WTC11 (cell line): ENCODE results near the gene SNX13.

Source experiments
- CREB1 ChIP-seq: sonication (generic); formaldehyde crosslinking; IDR thresholded peaks from 2 replicates; pipeline ENCODE4 v1.8.0; 2023; ENCODE audit warnings: mild to moderate bottlenecking, missing genetic modification reagents
- CTCF ChIP-seq: fragments of 200-600 bp; IDR thresholded peaks from 2 replicates; pipeline ENCODE4 v1.8.0; 2022; ENCODE audit warnings: antibody characterized with exemption
- ELF4 ChIP-seq: sonication (generic); formaldehyde crosslinking; IDR thresholded peaks from 2 replicates; pipeline ENCODE4 v1.8.1; 2022; ENCODE audit warnings: low read depth, mild to moderate bottlenecking, moderate library complexity, missing genetic modification reagents
- MYBL2 ChIP-seq: sonication (generic); formaldehyde crosslinking; IDR thresholded peaks from 2 replicates; pipeline ENCODE4 v1.8.1; 2023; ENCODE audit warnings: mild to moderate bottlenecking, moderate library complexity, missing genetic modification reagents
- NR2C2 ChIP-seq: sonication (generic); formaldehyde crosslinking; IDR thresholded peaks from 2 replicates; pipeline ENCODE4 v1.8.0; 2022; ENCODE audit warnings: mild to moderate bottlenecking, missing genetic modification reagents
- SP1 ChIP-seq: sonication (generic); formaldehyde crosslinking; conservative IDR thresholded peaks from 2 replicates; pipeline ENCODE4 v1.8.1; 2022; ENCODE audit warnings: missing genetic modification reagents
- TEAD1 ChIP-seq: sonication (generic); formaldehyde crosslinking; IDR thresholded peaks from 2 replicates; pipeline ENCODE4 v1.8.0; 2022; ENCODE audit warnings: mild to moderate bottlenecking, missing genetic modification reagents
- TEAD4 ChIP-seq: sonication (generic); formaldehyde crosslinking; IDR thresholded peaks from 2 replicates; pipeline ENCODE4 v1.8.0; 2022; ENCODE audit warnings: mild to moderate bottlenecking, missing genetic modification reagents
- ZNF138 ChIP-seq: sonication (generic); formaldehyde crosslinking; conservative IDR thresholded peaks from 2 replicates; pipeline ENCODE4 v1.8.1; 2022; ENCODE audit warnings: mild to moderate bottlenecking, moderate library complexity, missing genetic modification reagents
- TF ChIP-seq, protein P1 (sequence below): sonication (generic); formaldehyde crosslinking; IDR thresholded peaks from 2 replicates; pipeline ENCODE4 v1.8.0; 2022; ENCODE audit warnings: mild to moderate bottlenecking, missing genetic modification reagents
- TF ChIP-seq, protein P2 (sequence below): sonication (generic); formaldehyde crosslinking; IDR thresholded peaks from 2 replicates; pipeline ENCODE4 v1.8.1; 2022; ENCODE audit warnings: mild to moderate bottlenecking, moderate library complexity, missing genetic modification reagents

DNA sequence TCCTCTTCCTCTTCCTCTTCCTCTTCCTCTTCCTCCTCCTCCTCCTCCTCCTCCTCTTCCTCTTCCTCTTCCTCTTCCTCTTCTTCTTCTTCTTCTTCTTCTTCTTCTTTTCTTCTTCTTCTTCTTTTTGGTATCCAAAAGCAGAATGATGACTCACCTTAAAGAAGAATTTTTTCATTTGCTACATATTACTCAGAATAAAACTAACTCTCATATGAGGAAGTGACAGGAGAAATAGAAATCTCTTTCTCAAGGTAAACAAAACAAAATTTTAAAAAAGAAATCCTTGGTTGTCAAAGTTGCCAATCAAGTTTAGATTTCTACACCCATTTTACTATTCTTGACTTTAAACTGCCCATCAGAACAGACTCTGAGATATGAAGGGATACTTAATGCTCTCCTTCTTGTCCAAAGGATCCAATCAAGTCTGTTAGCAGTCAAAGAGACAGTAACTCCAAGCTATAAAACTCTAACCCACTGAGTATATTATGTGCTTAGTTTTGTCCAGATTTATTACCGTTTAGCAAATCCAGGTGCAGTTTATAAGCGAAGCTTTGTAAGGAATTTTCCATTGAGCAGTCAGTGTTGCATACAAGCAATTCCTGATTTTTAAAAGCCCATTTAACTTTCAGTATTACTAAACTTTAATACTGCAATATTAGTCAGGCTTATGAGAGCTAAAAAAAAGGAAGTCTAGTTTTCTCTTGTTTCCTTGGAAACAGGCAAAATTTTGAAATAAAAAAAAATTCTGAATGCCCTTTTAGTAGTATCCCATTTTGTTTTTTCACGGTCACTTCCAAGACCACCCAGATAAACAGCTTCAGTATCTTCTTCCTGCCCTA, 43.1 kb upstream of the SNX13 start:
- TF ChIP-seq CTCF, result no peak
- TF ChIP-seq ZNF138 (CRISPR knock-in tag), result no peak
- TF ChIP-seq NR2C2 (CRISPR knock-in tag), result no peak
- no peak for TF ChIP-seq SP1 (CRISPR knock-in tag)
- no peak for TF ChIP-seq MYBL2 (CRISPR knock-in tag)
- no peak for TF ChIP-seq ELF4 (CRISPR knock-in tag)
- TF ChIP-seq TEAD1 (CRISPR knock-in tag), result no peak
- no peak for TF ChIP-seq TEAD4 (CRISPR knock-in tag)
- no peak for TF ChIP-seq CREB1 (CRISPR knock-in tag)
- TF ChIP-seq, protein P1, sequence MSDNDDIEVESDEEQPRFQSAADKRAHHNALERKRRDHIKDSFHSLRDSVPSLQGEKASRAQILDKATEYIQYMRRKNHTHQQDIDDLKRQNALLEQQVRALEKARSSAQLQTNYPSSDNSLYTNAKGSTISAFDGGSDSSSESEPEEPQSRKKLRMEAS (CRISPR knock-in tag), result no peak
- TF ChIP-seq, protein P2, sequence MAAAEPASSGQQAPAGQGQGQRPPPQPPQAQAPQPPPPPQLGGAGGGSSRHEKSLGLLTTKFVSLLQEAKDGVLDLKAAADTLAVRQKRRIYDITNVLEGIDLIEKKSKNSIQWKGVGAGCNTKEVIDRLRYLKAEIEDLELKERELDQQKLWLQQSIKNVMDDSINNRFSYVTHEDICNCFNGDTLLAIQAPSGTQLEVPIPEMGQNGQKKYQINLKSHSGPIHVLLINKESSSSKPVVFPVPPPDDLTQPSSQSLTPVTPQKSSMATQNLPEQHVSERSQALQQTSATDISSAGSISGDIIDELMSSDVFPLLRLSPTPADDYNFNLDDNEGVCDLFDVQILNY (CRISPR knock-in tag), result no peak
